Bronchial epithelial cell (primary cell): ENCODE measurements around the gene RAET1G. TPM values are rescaled to one million over a fixed set of nuclear protein-coding genes. Genes with fewer than 3 reads are reported as not detected.
"Not testable (repeated sequence)": the region's sequence is repeated elsewhere in the genome, so short reads cannot be mapped to it uniquely, and the experiment has no call there.

Experiments
- DNase-seq: peaks from one replicate; pipeline ENCODE4 v3.0.0-alpha.2; 2010; ENCODE audit warnings: low read depth
- FAIRE-seq: peaks from 2 replicates; lab custom pipeline; 2011; peaks lifted over from hg19 to GRCh38; lab: Jason Lieb, UNC
- H3K27me3 ChIP-seq: 2 replicates; pipeline ENCODE4 v1.5.1; 2011; ENCODE audit warnings: low read length; ENCODE audit not compliant: control insufficient read depth, insufficient read depth
- H3K36me3 ChIP-seq: 2 replicates; pipeline ENCODE4 v1.5.1; 2011; ENCODE audit warnings: low read length; ENCODE audit not compliant: control insufficient read depth, insufficient read depth
- H3K4me3 ChIP-seq: 2 replicates; pipeline ENCODE4 v1.5.1; 2011; ENCODE audit warnings: mild to moderate bottlenecking, low read depth, low read length, control low read depth
- total RNA-seq: library from RNA; depleted of rRNA; stranded (reverse); fragments of >200 nt; gene quantifications from 2 replicates; pipeline ENCODE4 v1.2.1, GENCODE V29; 2014
- TF ChIP-seq, protein P1 (sequence below): IDR thresholded peaks from 2 replicates; pipeline ENCODE4 v1.5.1; 2011; ENCODE audit warnings: mild to moderate bottlenecking, moderate library complexity, low read length, control low read depth, inconsistent platforms; ENCODE audit not compliant: insufficient read depth, severe bottlenecking

RAET1G gene
- total RNA-seq, 1 donor from 2014 or later: 45.0 TPM

DNA sequence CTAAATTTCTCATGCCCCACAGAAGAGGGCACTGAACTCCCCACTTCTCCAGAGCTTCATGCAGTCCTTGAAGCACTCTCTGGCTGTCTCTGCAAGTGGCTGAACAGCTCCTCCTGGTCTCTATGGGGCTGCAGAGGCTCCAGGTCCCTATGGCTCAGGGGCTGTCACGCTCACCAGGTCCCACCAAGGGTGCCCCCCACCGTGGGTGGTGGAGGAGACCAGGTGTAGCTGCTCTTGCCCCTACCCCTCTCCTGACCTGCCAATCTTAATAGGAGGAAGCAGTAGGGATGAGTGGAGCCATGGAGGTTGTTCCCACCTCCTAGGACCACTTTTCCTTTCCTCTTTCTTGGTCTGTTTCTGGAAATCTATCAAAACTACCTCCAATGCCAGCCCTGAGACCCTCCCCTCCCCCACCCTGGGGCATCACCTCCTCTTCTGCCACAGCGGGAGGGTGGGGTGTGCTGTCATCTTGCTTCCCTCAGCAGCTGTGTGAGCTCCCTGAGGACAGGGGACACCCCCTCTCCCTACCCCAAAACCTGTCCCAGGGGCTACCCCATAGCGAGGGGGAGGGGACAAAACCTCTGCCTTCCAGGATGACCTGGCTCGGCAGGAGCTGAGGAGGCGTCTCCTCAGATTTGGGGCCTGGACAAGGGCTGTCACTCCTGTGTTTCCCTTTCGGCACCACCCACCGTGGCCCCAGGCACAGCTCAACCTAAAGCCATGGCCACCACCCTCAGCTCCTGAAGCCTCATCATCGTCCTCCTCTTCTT, 13.0 kb downstream of the RAET1G start:
- DNase-seq (no peak), FAIRE-seq (no peak)
- no peak overlapping the region for H3K4me3 ChIP-seq
- no peaks in the 10 kb centered on the region for H3K27me3 ChIP-seq
- no peaks in the 10 kb centered on the region for H3K36me3 ChIP-seq
- TF ChIP-seq, protein P1, sequence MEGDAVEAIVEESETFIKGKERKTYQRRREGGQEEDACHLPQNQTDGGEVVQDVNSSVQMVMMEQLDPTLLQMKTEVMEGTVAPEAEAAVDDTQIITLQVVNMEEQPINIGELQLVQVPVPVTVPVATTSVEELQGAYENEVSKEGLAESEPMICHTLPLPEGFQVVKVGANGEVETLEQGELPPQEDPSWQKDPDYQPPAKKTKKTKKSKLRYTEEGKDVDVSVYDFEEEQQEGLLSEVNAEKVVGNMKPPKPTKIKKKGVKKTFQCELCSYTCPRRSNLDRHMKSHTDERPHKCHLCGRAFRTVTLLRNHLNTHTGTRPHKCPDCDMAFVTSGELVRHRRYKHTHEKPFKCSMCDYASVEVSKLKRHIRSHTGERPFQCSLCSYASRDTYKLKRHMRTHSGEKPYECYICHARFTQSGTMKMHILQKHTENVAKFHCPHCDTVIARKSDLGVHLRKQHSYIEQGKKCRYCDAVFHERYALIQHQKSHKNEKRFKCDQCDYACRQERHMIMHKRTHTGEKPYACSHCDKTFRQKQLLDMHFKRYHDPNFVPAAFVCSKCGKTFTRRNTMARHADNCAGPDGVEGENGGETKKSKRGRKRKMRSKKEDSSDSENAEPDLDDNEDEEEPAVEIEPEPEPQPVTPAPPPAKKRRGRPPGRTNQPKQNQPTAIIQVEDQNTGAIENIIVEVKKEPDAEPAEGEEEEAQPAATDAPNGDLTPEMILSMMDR: no peak

DNA sequence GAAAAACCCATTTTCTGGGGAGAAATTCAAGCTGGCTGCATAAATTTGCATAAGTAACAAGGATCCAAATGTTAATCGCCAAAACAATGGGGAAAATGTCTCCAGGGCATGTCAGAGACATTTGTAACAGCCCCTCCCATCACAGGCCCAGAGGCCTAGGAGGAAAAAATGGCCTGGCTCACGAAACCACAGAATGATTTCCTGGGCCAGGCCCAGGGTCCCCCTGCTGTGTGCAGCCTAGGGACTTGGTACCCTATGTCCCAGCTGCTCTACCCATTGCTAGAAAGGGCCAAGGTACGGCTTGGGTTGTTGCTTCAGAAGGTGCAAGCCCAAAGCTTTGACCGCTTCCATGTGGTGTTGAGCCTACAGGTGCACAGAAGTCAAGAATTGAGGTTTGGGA, 14.4 kb downstream of the RAET1G start:
- not testable (repeated sequence) for H3K27me3 ChIP-seq, DNase-seq, H3K36me3 ChIP-seq, FAIRE-seq, H3K4me3 ChIP-seq

DNA sequence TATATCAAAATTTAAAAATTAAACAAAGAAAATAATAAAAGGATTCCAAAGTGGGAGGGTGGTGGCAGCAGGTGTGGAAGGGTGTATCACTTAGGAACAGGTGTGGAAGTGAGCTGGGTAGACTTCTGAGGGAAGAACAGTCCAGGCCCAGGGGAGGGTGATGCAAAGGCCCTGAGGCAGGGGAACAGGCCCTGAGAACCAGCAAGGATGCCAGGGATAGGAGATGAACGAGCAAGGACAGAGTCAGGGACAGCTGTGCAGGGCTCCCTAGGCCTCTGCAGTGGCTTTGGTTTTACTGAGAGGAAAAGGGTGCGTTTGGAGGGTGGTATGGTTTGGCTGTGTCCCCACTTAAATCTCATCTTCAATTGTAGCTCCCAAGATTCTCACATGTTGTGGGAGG, 15.6 kb downstream of the RAET1G start:
- no peak for FAIRE-seq
- no peaks in the 10 kb centered on the region for H3K27me3 ChIP-seq
- no peak for DNase-seq
- TF ChIP-seq, protein P1: no peak
- no peaks in the 10 kb centered on the region for H3K36me3 ChIP-seq
- H3K4me3 ChIP-seq: no peak overlapping the region

DNA sequence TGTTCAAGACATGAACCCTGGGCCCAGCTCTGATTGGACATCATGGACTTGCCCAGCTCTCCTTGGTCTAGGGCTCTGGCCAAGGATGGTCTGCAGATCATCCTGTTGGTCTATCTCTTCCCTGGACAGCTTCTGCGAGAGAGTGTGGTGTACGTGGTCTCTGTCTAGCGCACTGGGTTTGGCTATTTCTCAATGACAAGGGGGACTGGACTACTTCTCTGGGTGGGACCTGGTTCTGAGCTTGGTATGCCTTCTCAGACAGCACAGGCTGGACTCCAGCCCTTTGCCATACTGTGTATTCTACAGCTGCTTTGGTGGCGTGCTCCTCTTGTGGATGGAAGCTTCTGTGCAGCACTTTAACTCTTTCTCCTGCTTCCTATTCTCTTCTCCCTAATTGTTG, 16.5 kb downstream of the RAET1G start:
- no peak overlapping the region for H3K4me3 ChIP-seq

DNA sequence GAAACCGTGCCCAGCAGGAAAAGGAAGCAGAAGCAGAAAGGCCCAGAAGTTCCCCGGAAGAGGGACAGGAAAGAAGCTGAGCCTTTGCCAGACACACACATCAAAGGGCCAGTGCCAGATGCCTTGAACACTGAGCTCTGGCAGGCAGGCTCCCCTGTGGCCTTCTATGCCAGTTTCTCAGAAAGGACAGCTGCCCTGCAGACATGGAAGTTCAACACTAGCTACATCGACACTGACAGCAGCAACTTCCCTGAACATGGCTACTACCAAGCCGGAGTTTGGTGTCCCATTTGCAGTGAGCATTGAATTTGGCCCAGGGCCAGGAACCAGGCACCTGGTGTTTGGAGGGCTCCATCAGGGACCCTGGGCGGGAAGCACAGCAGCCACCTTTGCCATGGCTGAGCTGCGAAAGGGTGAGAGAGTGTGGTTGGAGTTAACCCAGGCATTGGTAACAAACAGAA, 17.0 kb downstream of the RAET1G start:
- no peaks in the 10 kb centered on the region for H3K27me3 ChIP-seq
- FAIRE-seq (no peak), DNase-seq (no peak)
- no peaks in the 10 kb centered on the region for H3K36me3 ChIP-seq
- TF ChIP-seq, protein P1: no peak
- H3K4me3 ChIP-seq: no peak overlapping the region

More for the DNA sequence above, 16.5 kb downstream of the RAET1G start:
- TF ChIP-seq, protein P1: no peak
- FAIRE-seq: no peak
- Histone ChIP-seq H3K27me3 (no peaks in the 10 kb centered on the region), H3K36me3 (no peaks in the 10 kb centered on the region)
- no peak for DNase-seq

DNA sequence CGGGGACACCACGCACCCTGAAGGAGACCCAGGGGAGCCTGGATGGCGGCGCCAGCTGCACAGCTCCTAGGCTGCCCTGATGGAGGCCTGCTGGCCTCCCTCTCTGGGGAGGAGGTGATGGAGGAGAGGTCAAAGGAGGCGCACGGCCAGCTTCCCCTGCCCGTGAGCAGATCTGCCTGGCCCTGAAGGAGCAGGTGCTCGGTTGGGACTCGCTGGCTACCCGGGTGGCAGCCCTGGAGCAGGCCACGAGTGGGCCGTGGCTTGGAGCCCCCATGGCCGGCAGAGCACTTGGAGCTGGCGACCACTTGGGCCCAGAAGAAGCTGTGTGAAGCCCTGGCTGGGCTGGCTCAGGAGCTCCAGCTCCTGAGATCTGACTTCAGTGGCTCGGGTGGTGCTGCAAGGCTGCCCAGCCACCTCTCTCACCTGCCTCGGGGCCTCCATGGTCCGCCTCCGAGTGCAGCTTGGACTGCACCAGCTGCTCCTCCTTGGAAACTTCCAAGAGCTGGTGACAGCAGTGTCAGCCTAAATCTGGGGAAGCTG, 17.5 kb downstream of the RAET1G start:
- no peaks in the 10 kb centered on the region for H3K27me3 ChIP-seq
- H3K36me3 ChIP-seq: no peaks in the 10 kb centered on the region
- TF ChIP-seq, protein P1: no peak
- no peak for FAIRE-seq
- no peak overlapping the region for H3K4me3 ChIP-seq
- no peak for DNase-seq
